UCSD-AML1 (cell line): ENCODE measurements around the gene AUTS2.

Source experiments
- DNase-seq: peaks from one replicate; lab custom pipeline; 2025; ENCODE audit not compliant: unreplicated experiment; lab: John Stamatoyannopoulos, UW

The AUTS2 gene

DNA sequence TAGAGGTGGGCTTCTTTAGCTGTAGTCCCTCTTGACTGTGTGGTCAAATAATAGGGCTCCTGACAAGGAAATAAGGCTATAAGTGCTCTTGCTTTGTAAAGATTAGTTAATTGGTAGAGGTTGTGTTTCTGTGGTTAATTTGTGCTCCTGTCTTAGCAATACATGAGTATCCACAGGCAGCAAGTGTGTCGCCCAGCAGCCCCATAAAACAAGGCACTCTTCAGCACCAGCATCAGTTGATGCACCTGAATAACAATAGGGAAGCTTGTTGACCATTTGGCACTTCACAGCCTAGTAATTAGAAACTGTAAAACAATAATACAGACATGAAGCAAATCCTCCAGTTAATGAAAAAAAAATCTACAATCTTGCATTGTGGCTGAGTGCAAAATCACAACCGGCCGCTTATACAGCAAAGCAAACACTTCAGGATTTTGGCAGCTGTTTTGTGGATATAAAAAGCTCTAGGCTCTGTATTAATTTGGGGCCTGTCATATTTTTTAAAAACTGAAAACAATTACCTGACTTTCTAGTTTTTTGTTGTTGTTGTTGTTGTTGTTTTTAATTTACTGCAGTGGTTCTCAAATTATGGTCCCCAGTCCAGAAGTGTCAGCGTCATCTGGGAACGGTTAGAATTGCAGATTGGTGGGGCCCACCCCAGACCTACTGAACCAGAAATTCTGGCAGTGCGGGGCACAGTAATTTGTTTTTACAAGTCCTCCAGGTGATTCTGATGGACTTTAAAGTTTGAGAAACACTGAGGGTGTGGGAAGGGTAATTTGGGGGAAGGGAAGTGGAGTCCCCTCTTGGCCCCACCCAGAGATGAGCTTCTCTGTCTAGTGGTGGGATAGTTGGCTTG lies 56.8 kb downstream of the AUTS2 start:
- DNase-seq: no peak

GRCh38 chr7:69656077-69656476 lies 57.8 kb downstream of the AUTS2 start:
- no peak for DNase-seq

- no peak for DNase-seq
Measured at GRCh38 chr7:69656890-69657289, 58.6 kb downstream of the AUTS2 start.

GRCh38 chr7:69657331-69657730 lies 59.1 kb downstream of the AUTS2 start:
- no peak for DNase-seq

GRCh38 chr7:69657985-69658384 lies 59.7 kb downstream of the AUTS2 start:
- DNase-seq: no peak

DNA sequence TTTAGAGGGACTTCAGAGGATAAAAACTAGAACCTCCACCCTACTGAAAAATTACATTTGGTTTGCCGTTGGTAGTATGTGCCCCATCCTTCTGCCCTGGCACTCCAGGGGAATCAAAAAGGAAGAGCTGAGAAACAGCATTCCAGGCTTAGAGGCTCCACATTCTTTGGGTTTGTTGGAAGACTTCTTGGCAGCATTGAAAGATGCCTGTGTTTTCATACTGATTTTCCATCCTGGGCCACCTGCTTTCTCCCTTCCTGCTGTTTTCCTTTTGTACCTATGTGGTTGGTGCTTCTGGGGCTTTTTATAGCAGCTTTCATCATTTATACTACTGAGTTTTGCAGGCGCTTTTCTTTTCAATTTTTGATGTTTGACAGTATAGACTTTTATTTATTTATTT lies 61.7 kb downstream of the AUTS2 start:
- DNase-seq: no peak

DNA sequence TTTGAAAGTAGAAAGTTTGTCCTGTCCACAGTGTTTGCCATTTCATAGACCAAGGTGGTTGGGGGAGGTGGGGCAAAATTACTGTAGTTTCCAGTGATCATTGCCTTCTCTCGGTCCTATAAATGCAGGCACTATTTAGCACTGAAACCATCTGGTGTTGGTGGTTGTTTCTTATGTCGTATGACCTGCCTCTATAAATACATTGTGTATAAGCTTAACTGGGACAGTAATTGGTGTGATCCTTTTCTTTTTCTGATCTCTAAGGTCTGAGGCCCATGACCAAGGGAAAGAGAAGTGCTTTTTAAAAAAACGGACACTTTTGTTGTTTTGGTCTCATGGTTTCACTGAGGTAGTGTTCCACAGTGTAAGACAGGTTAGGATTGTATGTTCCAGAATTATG lies 63.1 kb downstream of the AUTS2 start:
- no peak for DNase-seq

GRCh38 chr7:69663911-69664832 lies 65.9 kb downstream of the AUTS2 start:
- DNase-seq: no peak

DNA sequence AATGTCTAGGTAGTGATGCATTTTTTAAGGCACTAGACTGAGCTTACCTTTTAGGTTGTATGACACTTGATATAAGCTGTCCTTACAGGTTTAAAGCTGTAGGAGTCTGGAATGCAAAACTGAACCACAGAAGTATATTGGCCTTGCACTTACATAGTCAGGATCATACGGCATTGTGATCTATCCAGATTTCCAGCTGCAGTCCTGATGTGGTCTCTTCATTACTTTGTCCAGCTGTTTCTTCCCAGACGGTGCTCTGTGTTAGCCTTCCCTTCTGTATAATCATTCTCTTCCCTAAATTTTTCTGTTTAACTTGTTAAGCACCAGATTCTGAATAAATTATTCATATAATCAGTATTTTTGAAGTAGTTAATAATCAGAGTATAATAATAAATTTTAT lies 67.1 kb downstream of the AUTS2 start:
- no peak for DNase-seq

GRCh38 chr7:69668339-69668870 lies 70.1 kb downstream of the AUTS2 start:
- DNase-seq: no peak

GRCh38 chr7:69670701-69671100 lies 72.4 kb downstream of the AUTS2 start:
- no peak for DNase-seq

DNA sequence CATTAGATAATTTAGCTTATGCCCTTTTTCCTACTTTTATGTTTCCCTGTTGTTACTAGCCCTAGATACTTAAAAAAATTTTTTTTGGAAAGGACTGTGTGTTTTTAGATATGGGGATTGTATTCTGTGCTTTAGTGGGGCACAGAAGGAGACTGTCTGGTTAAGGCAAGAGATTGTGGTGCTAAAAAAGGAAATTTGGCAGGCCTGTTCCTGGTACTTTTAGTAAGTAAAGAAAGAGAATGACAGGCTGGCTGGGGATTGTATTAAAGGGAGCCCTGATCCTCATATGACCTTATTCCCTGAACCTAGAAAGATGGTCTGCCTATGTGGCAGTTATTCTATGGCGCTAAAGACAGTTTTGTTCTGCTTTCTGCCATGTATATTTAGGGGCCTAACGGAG lies 74.8 kb downstream of the AUTS2 start:
- DNase-seq: no peak

- DNase-seq: no peak
Measured at GRCh38 chr7:69674701-69675182, 76.5 kb downstream of the AUTS2 start.

GRCh38 chr7:69676247-69676646 lies 78.0 kb downstream of the AUTS2 start:
- DNase-seq: no peak

- DNase-seq: no peak
Measured at GRCh38 chr7:69677054-69677852, 79.0 kb downstream of the AUTS2 start.

DNA sequence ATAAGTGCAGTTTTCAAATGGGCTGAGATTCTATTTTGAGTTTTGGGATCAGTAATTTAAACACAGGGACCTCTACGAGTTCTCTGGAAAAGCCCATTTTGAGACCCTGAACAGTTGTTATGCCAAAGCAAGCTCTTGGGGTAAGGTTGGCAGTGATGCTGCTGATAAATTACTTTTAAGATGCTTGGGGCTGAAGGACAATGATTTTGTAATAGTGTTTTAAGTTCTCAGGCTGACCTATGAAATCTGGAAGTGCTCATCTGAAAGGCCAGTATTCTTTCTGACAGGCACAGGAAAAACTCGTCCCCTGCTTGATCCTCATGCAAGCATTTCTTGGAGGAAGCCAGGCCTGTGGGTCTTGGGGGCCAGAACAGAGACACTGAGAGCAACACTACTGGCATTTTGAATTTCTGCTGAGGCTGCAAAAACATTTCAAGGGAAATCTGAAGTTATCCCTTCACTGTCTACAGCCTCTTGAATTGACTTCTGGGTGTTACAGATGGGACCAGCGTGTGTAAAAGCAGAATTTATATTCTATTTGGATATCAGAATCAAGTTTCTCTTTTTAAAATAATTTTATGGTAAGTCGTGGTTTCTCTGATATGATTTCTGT lies 79.7 kb downstream of the AUTS2 start:
- no peak for DNase-seq

GRCh38 chr7:69678494-69679187 lies 80.4 kb downstream of the AUTS2 start:
- DNase-seq: no peak

DNA sequence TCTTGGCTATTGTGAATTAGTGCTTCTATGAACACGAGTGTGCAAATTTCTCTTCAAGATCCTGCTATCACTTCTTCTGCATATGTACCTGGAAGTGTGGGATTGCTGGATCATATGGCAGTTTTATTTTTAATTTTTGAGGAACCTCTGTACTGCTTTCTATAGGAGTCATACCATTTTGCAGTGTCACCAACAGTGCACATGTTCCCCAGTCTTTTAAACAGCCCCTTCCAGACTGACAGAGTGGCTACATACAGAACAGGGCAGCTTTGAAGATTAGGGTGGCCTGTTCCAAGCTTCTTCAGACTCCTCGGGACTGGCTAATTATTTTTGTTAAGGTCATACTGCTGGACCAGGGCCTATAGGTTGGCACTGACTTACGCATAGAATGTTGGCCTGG lies 82.9 kb downstream of the AUTS2 start:
- DNase-seq: no peak

DNA sequence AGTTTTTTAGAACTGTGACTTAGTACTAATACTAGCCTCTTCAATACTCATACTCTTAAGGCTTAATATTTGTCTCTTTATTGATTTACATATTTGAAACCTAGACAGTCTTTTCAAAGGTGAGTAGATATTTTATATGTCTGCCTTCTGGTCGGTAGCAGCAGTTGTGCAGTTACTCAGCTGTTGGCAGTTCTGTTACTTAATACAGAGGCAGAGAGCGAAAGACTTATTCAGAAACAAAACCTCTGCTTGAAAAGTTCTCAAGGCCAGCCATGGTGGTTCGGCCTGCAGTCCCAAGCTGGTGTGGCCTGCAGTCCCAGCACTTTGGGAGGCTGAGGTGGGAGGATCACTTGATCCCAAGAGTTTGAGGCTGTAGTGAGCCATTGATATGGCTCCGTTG lies 84.2 kb downstream of the AUTS2 start:
- DNase-seq: no peak

DNA sequence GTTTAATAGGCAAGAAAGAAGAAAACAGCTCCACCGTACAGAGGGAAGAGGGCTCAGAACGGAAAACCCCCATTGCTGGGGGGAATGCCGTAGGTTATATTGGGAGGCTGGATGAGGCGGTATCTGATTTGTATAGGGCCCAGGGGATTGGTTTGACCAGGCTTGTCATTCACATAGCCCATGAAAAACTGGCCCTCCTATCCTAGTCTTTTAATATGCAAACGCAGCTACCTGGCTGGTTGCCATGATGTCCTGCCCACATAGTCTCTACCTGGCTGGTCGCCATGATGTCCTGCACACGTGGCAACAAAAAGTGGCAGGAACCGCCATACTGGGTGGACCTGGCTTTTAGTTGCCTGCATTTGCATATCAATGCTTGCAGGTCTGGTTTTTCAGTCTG lies 84.7 kb downstream of the AUTS2 start:
- DNase-seq: no peak
